WTC11 (cell line): ENCODE data around the gene MSLN. TPM values are rescaled to one million over a fixed set of nuclear protein-coding genes. Genes with fewer than 3 reads are reported as not detected.

Source experiments
- ATAC-seq: fragments of 200-7000 bp; cut with Tn5 transposase; 2 replicates; pipeline ENCODE4 v1.10.0; 2021; ENCODE audit warnings: mild to moderate bottlenecking, moderate library complexity
- CTCF ChIA-PET: fragments of 300-600 bp; sonication (Branson Sonifier 250); formaldehyde crosslinking; loops from one replicate; lab custom pipeline; 2021; ENCODE audit warnings: antibody characterized with exemption; lab: Charles Lee
- POLR2A ChIA-PET: fragments of 350-600 bp; sonication (Branson Sonifier 250); formaldehyde crosslinking; loops from one replicate; lab custom pipeline; 2021; ENCODE audit warnings: antibody characterized with exemption; lab: Charles Lee
- DNase-seq: peaks from one replicate; pipeline ENCODE4 v3.0.0; 2021; ENCODE audit warnings: low spot score
- H3K27ac Mint-ChIP-seq: 2 replicates; pipeline ENCODE4 v1.8.0; 2021; ENCODE audit warnings: mixed read lengths
- H3K27me3 Mint-ChIP-seq: 2 replicates; pipeline ENCODE4 v1.8.0; 2021; ENCODE audit warnings: low read depth, mild to moderate bottlenecking, moderate library complexity, mixed read lengths
- H3K36me3 Mint-ChIP-seq: 2 replicates; pipeline ENCODE4 v1.8.0; 2021; ENCODE audit warnings: mixed read lengths
- H3K4me1 Mint-ChIP-seq: 2 replicates; pipeline ENCODE4 v1.8.0; 2022; ENCODE audit warnings: mixed read lengths
- H3K4me3 Mint-ChIP-seq: 2 replicates; pipeline ENCODE4 v1.8.0; 2021; ENCODE audit warnings: mild to moderate bottlenecking, moderate library complexity, mixed read lengths
- H3K9me3 Mint-ChIP-seq: 2 replicates; pipeline ENCODE4 v1.8.0; 2021; ENCODE audit warnings: mixed read lengths
- CREB1 ChIP-seq: sonication (generic); formaldehyde crosslinking; IDR thresholded peaks from 2 replicates; pipeline ENCODE4 v1.8.0; 2023; ENCODE audit warnings: mild to moderate bottlenecking, missing genetic modification reagents
- ELF4 ChIP-seq: sonication (generic); formaldehyde crosslinking; IDR thresholded peaks from 2 replicates; pipeline ENCODE4 v1.8.1; 2022; ENCODE audit warnings: low read depth, mild to moderate bottlenecking, moderate library complexity, missing genetic modification reagents
- ETV6 ChIP-seq: sonication (generic); formaldehyde crosslinking; IDR thresholded peaks from 2 replicates; pipeline ENCODE4 v1.8.1; 2022; ENCODE audit warnings: mild to moderate bottlenecking, missing genetic modification reagents
- FOXK1 ChIP-seq: sonication (generic); formaldehyde crosslinking; IDR thresholded peaks from 2 replicates; pipeline ENCODE4 v1.8.0; 2022; ENCODE audit warnings: mild to moderate bottlenecking, moderate library complexity, missing genetic modification reagents
- GABPB1 ChIP-seq: sonication (generic); formaldehyde crosslinking; IDR thresholded peaks from 2 replicates; pipeline ENCODE4 v1.8.1; 2023; ENCODE audit warnings: mild to moderate bottlenecking, missing genetic modification reagents
- HMGA2 ChIP-seq: fragments of 250-450 bp; sonication (Bioruptor Pico); IDR thresholded peaks from 2 replicates; pipeline ENCODE4 v1.4.0; 2021; ENCODE audit warnings: mild to moderate bottlenecking, moderate library complexity
- JUN ChIP-seq: sonication (generic); formaldehyde crosslinking; IDR thresholded peaks from 2 replicates; pipeline ENCODE4 v1.8.0; 2023; ENCODE audit warnings: mild to moderate bottlenecking, missing genetic modification reagents
- MLX ChIP-seq: sonication (generic); formaldehyde crosslinking; IDR thresholded peaks from 2 replicates; pipeline ENCODE4 v1.8.1; 2023; ENCODE audit warnings: mild to moderate bottlenecking, missing genetic modification reagents, moderate library complexity
- MXD4 ChIP-seq: fragments of 250-450 bp; sonication (Bioruptor Pico); IDR thresholded peaks from 2 replicates; pipeline ENCODE4 v1.8.0; 2021; ENCODE audit warnings: mild to moderate bottlenecking, moderate library complexity, borderline replicate concordance
- NFE2L1 ChIP-seq: sonication (generic); formaldehyde crosslinking; IDR thresholded peaks from 2 replicates; pipeline ENCODE4 v1.8.1; 2023; ENCODE audit warnings: missing genetic modification reagents
- NFYB ChIP-seq: sonication (generic); formaldehyde crosslinking; conservative IDR thresholded peaks from 2 replicates; pipeline ENCODE4 v1.8.0; 2022; ENCODE audit warnings: low read depth, missing genetic modification reagents
- NR2C2 ChIP-seq: sonication (generic); formaldehyde crosslinking; IDR thresholded peaks from 2 replicates; pipeline ENCODE4 v1.8.0; 2022; ENCODE audit warnings: mild to moderate bottlenecking, missing genetic modification reagents
- OVOL2 ChIP-seq: fragments of 250-450 bp; sonication (Bioruptor Pico); IDR thresholded peaks from 2 replicates; pipeline ENCODE4 v1.9.0; 2021; ENCODE audit warnings: mild to moderate bottlenecking, borderline replicate concordance
- PRRX2 ChIP-seq: fragments of 250-450 bp; sonication (Bioruptor Pico); IDR thresholded peaks from 2 replicates; pipeline ENCODE4 v1.8.0; 2021; ENCODE audit warnings: mild to moderate bottlenecking
- SMAD3 ChIP-seq: sonication (generic); formaldehyde crosslinking; IDR thresholded peaks from 2 replicates; pipeline ENCODE4 v1.8.0; 2022; ENCODE audit warnings: missing genetic modification reagents, mild to moderate bottlenecking, borderline replicate concordance
- SP1 ChIP-seq: sonication (generic); formaldehyde crosslinking; conservative IDR thresholded peaks from 2 replicates; pipeline ENCODE4 v1.8.1; 2022; ENCODE audit warnings: missing genetic modification reagents
- STAT6 ChIP-seq: sonication (generic); formaldehyde crosslinking; conservative IDR thresholded peaks from 2 replicates; pipeline ENCODE4 v1.8.1; 2023; ENCODE audit warnings: mild to moderate bottlenecking, low read depth, missing genetic modification reagents, moderate library complexity
- ZBTB21 ChIP-seq: sonication (generic); formaldehyde crosslinking; IDR thresholded peaks from 2 replicates; pipeline ENCODE4 v1.8.1; 2023; ENCODE audit warnings: mild to moderate bottlenecking, missing genetic modification reagents, borderline replicate concordance
- ZNF121 ChIP-seq: sonication (generic); formaldehyde crosslinking; IDR thresholded peaks from 2 replicates; pipeline ENCODE4 v1.8.0; 2023; ENCODE audit warnings: missing genetic modification reagents
- ZNF219 ChIP-seq: sonication (generic); formaldehyde crosslinking; IDR thresholded peaks from 2 replicates; pipeline ENCODE4 v1.8.0; 2023; ENCODE audit warnings: missing genetic modification reagents, mild to moderate bottlenecking, borderline replicate concordance
- ZNF232 ChIP-seq: sonication (generic); formaldehyde crosslinking; IDR thresholded peaks from 2 replicates; pipeline ENCODE4 v1.8.0; 2022; ENCODE audit warnings: mild to moderate bottlenecking, missing genetic modification reagents
- ZNF396 ChIP-seq: fragments of 250-450 bp; sonication (Bioruptor Pico); IDR thresholded peaks from 2 replicates; pipeline ENCODE4 v1.8.0; 2021; ENCODE audit warnings: mild to moderate bottlenecking, moderate library complexity, borderline replicate concordance
- ZNF416 ChIP-seq: fragments of 250-450 bp; sonication (Bioruptor Pico); IDR thresholded peaks from 2 replicates; pipeline ENCODE4 v1.9.0; 2021; ENCODE audit warnings: mild to moderate bottlenecking, inconsistent platforms
- ZNF512 ChIP-seq: sonication (generic); formaldehyde crosslinking; IDR thresholded peaks from 2 replicates; pipeline ENCODE4 v1.8.1; 2022; ENCODE audit warnings: missing genetic modification reagents, borderline replicate concordance
- ZNF671 ChIP-seq: fragments of 250-450 bp; sonication (Bioruptor Pico); IDR thresholded peaks from 2 replicates; pipeline ENCODE4 v1.8.0; 2021; ENCODE audit warnings: mild to moderate bottlenecking
- ZSCAN18 ChIP-seq: fragments of 250-450 bp; sonication (Bioruptor Pico); IDR thresholded peaks from 2 replicates; pipeline ENCODE4 v2.1.2; 2022; ENCODE audit warnings: mild to moderate bottlenecking, moderate library complexity
- total RNA-seq: library from RNA; stranded (reverse); gene quantifications from 3 replicates; pipeline ENCODE4 v1.2.3, GENCODE V29; 2021

The MSLN gene
- total RNA-seq, 1 experiment from 2014 or later: 0.20 TPM

- TF ChIP-seq SP1 (no peak), SMAD3 (CRISPR knock-in tag) (no peak), ETV6 (CRISPR knock-in tag) (no peak), ZBTB21 (no peak), GABPB1 (CRISPR knock-in tag) (no peak), PRRX2 (CRISPR knock-in tag) (no peak), HMGA2 (CRISPR knock-in tag) (no peak), OVOL2 (no peak), ZNF396 (CRISPR knock-in tag) (no peak), STAT6 (no peak), JUN (CRISPR knock-in tag) (no peak)
- TF ChIP-seq, all 79 proteins: peak for 0
Observed at GRCh38 chr16:802914-803753, 42.6 kb downstream of the MSLN start (continued).

GRCh38 chr16:803754-804080 is 43.2 kb downstream of the MSLN start:
- POLR2A ChIA-PET: interaction anchor here (0.6 to 1.5 kb wide), 3 partner anchors 15 to 139 kb away, joined by 3 to 4 read pairs (median 3); partner anchors contain the start of genes CHTF18 and RPUSD1
- CTCF ChIA-PET: interaction anchor here (1.5 to 1.8 kb wide), 2 partner anchors 18 to 71 kb away, joined by 5 to 6 read pairs; no protein-coding TSS in a partner anchor

More at GRCh38 chr16:803754-804080, 43.2 kb downstream of the MSLN start:
- ATAC-seq (no peak), DNase-seq (no peak)
- Mint-ChIP-seq H3K27ac (no peak overlapping the region), H3K9me3 (no peaks in the 10 kb centered on the region), H3K27me3 (peaks cover 46% of the 10 kb centered on the region), H3K36me3 (peaks cover 2% of the 10 kb centered on the region; the same call in 1 of the 2 replicates), H3K4me1 (peaks cover 8% of the 10 kb centered on the region), H3K4me3 (no peak overlapping the region)
- TF ChIP-seq ELF4 (CRISPR knock-in tag) (no peak), CREB1 (no peak), ZSCAN18 (no peak), NR2C2 (no peak), ZNF416 (CRISPR knock-in tag) (no peak), NFE2L1 (CRISPR knock-in tag) (no peak), ZNF219 (CRISPR knock-in tag) (no peak), NFYB (CRISPR knock-in tag) (no peak), ZNF671 (CRISPR knock-in tag) (no peak), MXD4 (CRISPR knock-in tag) (no peak), FOXK1 (CRISPR knock-in tag) (no peak), HMGA2 (CRISPR knock-in tag) (no peak), MLX (no peak), ZNF121 (CRISPR knock-in tag) (no peak), ZNF512 (CRISPR knock-in tag) (no peak), ZNF232 (no peak)
